ENCODE measurements around the gene GRK6.
"Not testable (repeated sequence)": the region's sequence is repeated elsewhere in the genome, so short reads cannot be mapped to it uniquely, and the experiment has no call there.

The GRK6 gene

GRCh38 chr5:177409043-177409801 is 17.3 kb upstream of the GRK6 start, which contains the start of gene F12:
Gene F12, minus strand, starts transcription at chr5:177409564. Its CDS starts 37 bp downstream, at chr5:177409527.
- no peaks in the 10 kb centered on the region for H3K79me2 ChIP-seq (ENCODE audit: control insufficient read depth, insufficient read depth, low read length)
- H4K8ac ChIP-seq (ENCODE audit: low read depth, low read length) = no peak within 1 kb of the TSS
- peaks cover 2% of the 10 kb centered on the region for H3K27me3 ChIP-seq (ENCODE audit: insufficient read depth, low read length, poor library complexity)
- H4K5ac ChIP-seq (ENCODE audit: low read length) = no peak within 1 kb of the TSS
- DNase-seq = no peak
- no peak within 1 kb of the TSS for H3K4me2 ChIP-seq (ENCODE audit: low read length)
- no CpG with 5 or more reads among the region's 9 CpGs for WGBS (ENCODE audit: extremely low coverage, insufficient coverage, low lambda C conversion rate)
- no peaks in the 10 kb centered on the region for H3K4me1 ChIP-seq (ENCODE audit: control insufficient read depth, low read depth, low read length)
- no peak within 1 kb of the TSS for H3K4ac ChIP-seq (ENCODE audit: low read depth, low read length)
- H3K36me3 ChIP-seq (ENCODE audit: control insufficient read depth, insufficient read depth, low read length) = no peaks in the 10 kb centered on the region
- H2AK5ac ChIP-seq (ENCODE audit: low read length) = no peak within 1 kb of the TSS
- no peak within 1 kb of the TSS for H3K27ac ChIP-seq (ENCODE audit: low read depth, low read length)
- H3K4me3 ChIP-seq (ENCODE audit: low read length) = no peak within 1 kb of the TSS
- no peak within 1 kb of the TSS for H3K23ac ChIP-seq (ENCODE audit: low read length)
- no peak within 1 kb of the TSS for H2BK15ac ChIP-seq (replicated peaks; ENCODE audit: low read depth)
- no peak within 1 kb of the TSS for H2BK120ac ChIP-seq (ENCODE audit: low read depth, low read length)
- H2BK5ac ChIP-seq (ENCODE audit: low read length) = no peak within 1 kb of the TSS
- H3K18ac ChIP-seq (ENCODE audit: low read length) = no peak within 1 kb of the TSS
- H3K79me1 ChIP-seq (ENCODE audit: low read length) = no peaks in the 10 kb centered on the region
- H3K9ac ChIP-seq (ENCODE audit: low read length) = no peak within 1 kb of the TSS
- no peak within 1 kb of the TSS for H3K56ac ChIP-seq (ENCODE audit: low read length)

GRCh38 chr5:177410575-177410974 is 15.9 kb upstream of the GRK6 start:
- Histone ChIP-seq H4K8ac (ENCODE audit: low read depth, low read length) (no peak overlapping the region), H3K27ac (ENCODE audit: low read depth, low read length) (no peak overlapping the region), H3K79me2 (ENCODE audit: control insufficient read depth, insufficient read depth, low read length) (no peaks in the 10 kb centered on the region), H3K56ac (ENCODE audit: low read length) (no peak overlapping the region), H3K4me3 (ENCODE audit: low read length) (no peak overlapping the region), H3K36me3 (ENCODE audit: control insufficient read depth, insufficient read depth, low read length) (no peaks in the 10 kb centered on the region), H3K4me1 (ENCODE audit: control insufficient read depth, low read depth, low read length) (no peaks in the 10 kb centered on the region), H2BK15ac (replicated peaks; ENCODE audit: low read depth) (no peak overlapping the region), H3K27me3 (ENCODE audit: insufficient read depth, low read length, poor library complexity) (no peaks in the 10 kb centered on the region), H3K9ac (ENCODE audit: low read length) (no peak overlapping the region), H3K4ac (ENCODE audit: low read depth, low read length) (no peak overlapping the region), H3K18ac (ENCODE audit: low read length) (no peak overlapping the region), H3K23ac (ENCODE audit: low read length) (no peak overlapping the region), H3K79me1 (ENCODE audit: low read length) (no peaks in the 10 kb centered on the region), H2AK5ac (ENCODE audit: low read length) (no peak overlapping the region), H2BK120ac (ENCODE audit: low read depth, low read length) (no peak overlapping the region), H4K5ac (ENCODE audit: low read length) (no peak overlapping the region), H2BK5ac (ENCODE audit: low read length) (no peak overlapping the region), H3K4me2 (ENCODE audit: low read length) (no peak overlapping the region)
- WGBS (ENCODE audit: extremely low coverage, insufficient coverage, low lambda C conversion rate) = no CpG with 5 or more reads among the region's 3 CpGs
- DNase-seq = no peak

GRCh38 chr5:177412603-177413233 is 13.8 kb upstream of the GRK6 start:
- no peak for DNase-seq
- no peak overlapping the region for H2BK15ac ChIP-seq (replicated peaks; ENCODE audit: low read depth)
- H4K8ac ChIP-seq (ENCODE audit: low read depth, low read length) = no peak overlapping the region
- no peaks in the 10 kb centered on the region for H3K27me3 ChIP-seq (ENCODE audit: insufficient read depth, low read length, poor library complexity)
- no peak overlapping the region for H3K4me2 ChIP-seq (ENCODE audit: low read length)
- H3K56ac ChIP-seq (ENCODE audit: low read length) = no peak overlapping the region
- H3K9ac ChIP-seq (ENCODE audit: low read length) = no peak overlapping the region
- no peak overlapping the region for H2BK120ac ChIP-seq (ENCODE audit: low read depth, low read length)
- H3K36me3 ChIP-seq (ENCODE audit: control insufficient read depth, insufficient read depth, low read length) = no peaks in the 10 kb centered on the region
- no peak overlapping the region for H3K4me3 ChIP-seq (ENCODE audit: low read length)
- no peak overlapping the region for H3K4ac ChIP-seq (ENCODE audit: low read depth, low read length)
- H3K18ac ChIP-seq (ENCODE audit: low read length) = no peak overlapping the region
- H4K5ac ChIP-seq (ENCODE audit: low read length) = no peak overlapping the region
- no peak overlapping the region for H2BK5ac ChIP-seq (ENCODE audit: low read length)
- H2AK5ac ChIP-seq (ENCODE audit: low read length) = no peak overlapping the region
- WGBS (ENCODE audit: extremely low coverage, insufficient coverage, low lambda C conversion rate) = no CpG with 5 or more reads among the region's 8 CpGs
- H3K79me2 ChIP-seq (ENCODE audit: control insufficient read depth, insufficient read depth, low read length) = no peaks in the 10 kb centered on the region
- H3K79me1 ChIP-seq (ENCODE audit: low read length) = no peaks in the 10 kb centered on the region
- no peak overlapping the region for H3K23ac ChIP-seq (ENCODE audit: low read length)
- H3K4me1 ChIP-seq (ENCODE audit: control insufficient read depth, low read depth, low read length) = no peaks in the 10 kb centered on the region
- no peak overlapping the region for H3K27ac ChIP-seq (ENCODE audit: low read depth, low read length)

GRCh38 chr5:177414481-177414880 is 12.0 kb upstream of the GRK6 start:
- Histone ChIP-seq H4K8ac (ENCODE audit: low read depth, low read length) (no peak overlapping the region), H2BK5ac (ENCODE audit: low read length) (no peak overlapping the region), H3K27me3 (ENCODE audit: insufficient read depth, low read length, poor library complexity) (no peaks in the 10 kb centered on the region), H3K79me2 (ENCODE audit: control insufficient read depth, insufficient read depth, low read length) (no peaks in the 10 kb centered on the region), H3K4me3 (ENCODE audit: low read length) (no peak overlapping the region), H3K36me3 (ENCODE audit: control insufficient read depth, insufficient read depth, low read length) (no peaks in the 10 kb centered on the region), H4K5ac (ENCODE audit: low read length) (no peak overlapping the region), H2BK120ac (ENCODE audit: low read depth, low read length) (no peak overlapping the region), H3K18ac (ENCODE audit: low read length) (no peak overlapping the region), H3K56ac (ENCODE audit: low read length) (no peak overlapping the region), H3K4me1 (ENCODE audit: control insufficient read depth, low read depth, low read length) (no peaks in the 10 kb centered on the region), H2BK15ac (replicated peaks; ENCODE audit: low read depth) (no peak overlapping the region), H3K4ac (ENCODE audit: low read depth, low read length) (no peak overlapping the region), H3K79me1 (ENCODE audit: low read length) (no peaks in the 10 kb centered on the region), H3K4me2 (ENCODE audit: low read length) (no peak overlapping the region), H3K23ac (ENCODE audit: low read length) (no peak overlapping the region), H3K9ac (ENCODE audit: low read length) (no peak overlapping the region), H3K27ac (ENCODE audit: low read depth, low read length) (no peak overlapping the region), H2AK5ac (ENCODE audit: low read length) (no peak overlapping the region)
- DNase-seq = no peak
- WGBS (ENCODE audit: extremely low coverage, insufficient coverage, low lambda C conversion rate) = no CpG with 5 or more reads among the region's 3 CpGs

GRCh38 chr5:177417081-177417480 is 9.4 kb upstream of the GRK6 start:
- H3K27me3 ChIP-seq (ENCODE audit: insufficient read depth, low read length, poor library complexity); H3K36me3 ChIP-seq (ENCODE audit: control insufficient read depth, insufficient read depth, low read length); H3K23ac ChIP-seq (ENCODE audit: low read length); H3K56ac ChIP-seq (ENCODE audit: low read length); H2BK5ac ChIP-seq (ENCODE audit: low read length); H3K27ac ChIP-seq (ENCODE audit: low read depth, low read length); H3K4me1 ChIP-seq (ENCODE audit: control insufficient read depth, low read depth, low read length); H2BK120ac ChIP-seq (ENCODE audit: low read depth, low read length); H3K4me2 ChIP-seq (ENCODE audit: low read length); H3K4me3 ChIP-seq (ENCODE audit: low read length); H3K79me1 ChIP-seq (ENCODE audit: low read length); H3K4ac ChIP-seq (ENCODE audit: low read depth, low read length); H4K8ac ChIP-seq (ENCODE audit: low read depth, low read length); H4K5ac ChIP-seq (ENCODE audit: low read length); H3K79me2 ChIP-seq (ENCODE audit: control insufficient read depth, insufficient read depth, low read length); DNase-seq; H3K18ac ChIP-seq (ENCODE audit: low read length); H2AK5ac ChIP-seq (ENCODE audit: low read length); H3K9ac ChIP-seq (ENCODE audit: low read length); H2BK15ac ChIP-seq (replicated peaks; ENCODE audit: low read depth): not testable (repeated sequence)
- WGBS (ENCODE audit: extremely low coverage, insufficient coverage, low lambda C conversion rate) = no CpG with 5 or more reads among the region's 6 CpGs
